NCI-H82 (cell line): Measurements from ENCODE around the gene HOXD4.

Source experiments
- DNase-seq: peaks from one replicate; lab custom pipeline; 2025; lab: John Stamatoyannopoulos, UW

The HOXD4 gene

GRCh38 chr2:176170602-176171305, 19.4 kb downstream of the HOXD4 start:
- DNase-seq, result peak; percentile 7

- DNase-seq, result no peak
Measured at GRCh38 chr2:176171351-176172006, 20.1 kb downstream of the HOXD4 start.

GRCh38 chr2:176172007-176172894, 20.9 kb downstream of the HOXD4 start:
- no peak for DNase-seq

- DNase-seq, result no peak
Measured at GRCh38 chr2:176172895-176173566, 21.7 kb downstream of the HOXD4 start.

GRCh38 chr2:176173567-176174381, 22.4 kb downstream of the HOXD4 start:
- DNase-seq, result no peak

- peak; percentile 84 for DNase-seq
Measured at GRCh38 chr2:176174382-176174823, 23.1 kb downstream of the HOXD4 start.

- DNase-seq, result peak; percentile 11
Measured at GRCh38 chr2:176174824-176175708, 23.7 kb downstream of the HOXD4 start.

GRCh38 chr2:176175709-176176607, 24.6 kb downstream of the HOXD4 start:
- DNase-seq, result peak; percentile 23

GRCh38 chr2:176177580-176178037, 26.3 kb downstream of the HOXD4 start:
- DNase-seq, result peak; percentile 56

GRCh38 chr2:176178038-176178756, 26.8 kb downstream of the HOXD4 start:
- DNase-seq, result peak; percentile 78

- no peak for DNase-seq
Measured at GRCh38 chr2:176178757-176179295, 27.5 kb downstream of the HOXD4 start.

GRCh38 chr2:176181551-176181950, 30.2 kb downstream of the HOXD4 start:
- no peak for DNase-seq

- DNase-seq, result no peak
Measured at GRCh38 chr2:176182671-176183070, 31.3 kb downstream of the HOXD4 start.

GRCh38 chr2:176184749-176185148, 33.4 kb downstream of the HOXD4 start:
- no peak for DNase-seq

GRCh38 chr2:176186024-176186423, 34.7 kb downstream of the HOXD4 start:
- DNase-seq, result no peak

- DNase-seq, result peak; percentile 44
Measured at GRCh38 chr2:176187200-176187898, 36.0 kb downstream of the HOXD4 start.
